HG02938 (cell line): Measurements from ENCODE around the gene PYHIN1.
A peak's percentile ranks its signal among the peaks of the same experiment; 100 is the strongest.
"Not testable (repeated sequence)": the region's sequence is repeated elsewhere in the genome, so short reads cannot be mapped to it uniquely, and the experiment has no call there.

Experiments
- ATAC-seq: cut with Tn5 transposase; IDR thresholded peaks from one replicate; pipeline ENCODE4 v1.9.1; 2021; ENCODE audit warnings: mild to moderate bottlenecking, moderate library complexity; ENCODE audit not compliant: unreplicated experiment

The PYHIN1 gene

GRCh38 chr1:158978730-158979129 lies 47.4 kb downstream of the PYHIN1 start:
- ATAC-seq = no peak

GRCh38 chr1:158979229-158979628 lies 47.9 kb downstream of the PYHIN1 start:
- no peak for ATAC-seq

- no peak for ATAC-seq
Observed at GRCh38 chr1:158983235-158983634, 51.9 kb downstream of the PYHIN1 start.

GRCh38 chr1:158984386-158984785 lies 53.0 kb downstream of the PYHIN1 start:
- no peak for ATAC-seq

- ATAC-seq = no peak
Observed at GRCh38 chr1:158989424-158989823, 58.1 kb downstream of the PYHIN1 start.

GRCh38 chr1:158992787-158993312 lies 61.5 kb downstream of the PYHIN1 start:
- no peak for ATAC-seq

- no peak for ATAC-seq
Observed at GRCh38 chr1:158996998-158997397, 65.6 kb downstream of the PYHIN1 start.

GRCh38 chr1:158998037-158998780 lies 66.9 kb downstream of the PYHIN1 start:
- peak; percentile 16 for ATAC-seq

- ATAC-seq = peak; percentile 60
Observed at GRCh38 chr1:158998781-158999161, 67.4 kb downstream of the PYHIN1 start.

GRCh38 chr1:158999316-159000069 lies 68.1 kb downstream of the PYHIN1 start:
- ATAC-seq = no peak

- ATAC-seq = no peak
Observed at GRCh38 chr1:159000070-159000409, 68.7 kb downstream of the PYHIN1 start.

GRCh38 chr1:159000625-159001024 lies 69.3 kb downstream of the PYHIN1 start:
- no peak for ATAC-seq

GRCh38 chr1:159005161-159005560 lies 73.8 kb downstream of the PYHIN1 start:
- no peak for ATAC-seq

- ATAC-seq = no peak
Observed at GRCh38 chr1:159005676-159006075, 74.3 kb downstream of the PYHIN1 start.

- ATAC-seq = not testable (repeated sequence)
Observed at GRCh38 chr1:159006210-159006807, 75.0 kb downstream of the PYHIN1 start.

GRCh38 chr1:159007726-159008125 lies 76.4 kb downstream of the PYHIN1 start:
- ATAC-seq = no peak

GRCh38 chr1:159008744-159009188 lies 77.4 kb downstream of the PYHIN1 start:
- ATAC-seq = peak; percentile 85

GRCh38 chr1:159009287-159009686 lies 77.9 kb downstream of the PYHIN1 start:
- ATAC-seq = peak; percentile 26

GRCh38 chr1:159009704-159010361 lies 78.5 kb downstream of the PYHIN1 start, which contains the start of gene IFI16:
IFI16 (plus strand) TSS chr1:159009907; CDS start chr1:159014681, 4,774 bp downstream.
- peak; percentile 46 for ATAC-seq

- ATAC-seq = no peak
Observed at GRCh38 chr1:159010391-159010790, 79.0 kb downstream of the PYHIN1 start.

- not testable (repeated sequence) for ATAC-seq
Observed at GRCh38 chr1:159011001-159011400, 79.6 kb downstream of the PYHIN1 start.
